ENCODE results near the gene SSC5D. TPM values are rescaled to one million over a fixed set of nuclear protein-coding genes. Genes with fewer than 3 reads are reported as not detected.

Gene SSC5D
- total and polyA plus RNA-seq, 9 of the 15 experiments (the other 6 are each of a cell fraction or from before 2014, with no cell fraction given), result 0.04 to 0.71 (median 0.14) TPM; not detected in 2

DNA sequence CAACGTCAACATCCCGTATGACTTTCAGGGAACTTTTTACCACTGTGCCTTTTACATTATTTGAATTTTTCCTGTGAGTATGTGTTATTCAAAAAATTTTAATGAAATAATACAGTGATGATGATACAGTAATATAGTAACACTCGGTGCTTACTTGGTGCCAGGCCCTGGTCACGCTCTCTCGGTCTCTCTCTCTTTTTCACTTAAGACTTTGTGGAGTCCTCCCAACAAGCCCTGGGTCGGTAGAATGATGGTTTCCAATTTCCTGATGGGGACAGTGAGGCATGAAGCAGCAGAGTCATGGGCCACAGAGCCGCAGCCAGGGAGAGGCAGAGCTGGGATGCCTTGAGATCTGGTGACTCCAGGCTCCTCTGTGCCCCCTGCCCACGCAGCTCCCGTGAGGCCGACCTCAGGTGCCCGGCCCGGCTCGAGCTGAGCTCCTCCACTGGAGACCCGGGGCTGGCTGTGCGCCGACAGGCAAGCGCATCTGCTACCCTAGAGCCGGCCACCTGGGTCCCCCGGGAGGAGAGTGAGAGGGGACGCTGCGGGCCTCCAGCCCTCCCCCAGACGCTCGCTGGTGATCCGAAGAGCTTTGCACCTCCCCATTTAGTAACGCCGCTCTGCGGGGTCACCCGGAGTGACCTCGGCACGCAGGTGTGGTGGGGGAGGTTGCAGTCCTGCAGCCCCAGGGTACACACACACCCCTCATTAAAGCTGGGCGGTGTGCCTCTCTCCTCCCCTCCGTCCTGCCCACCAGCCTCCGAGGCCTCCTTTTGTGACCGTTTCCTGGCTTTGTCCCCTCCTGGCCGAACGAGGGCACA lies 61.5 kb downstream of the SSC5D start (continued):
- TF ChIP-seq, protein P1, sequence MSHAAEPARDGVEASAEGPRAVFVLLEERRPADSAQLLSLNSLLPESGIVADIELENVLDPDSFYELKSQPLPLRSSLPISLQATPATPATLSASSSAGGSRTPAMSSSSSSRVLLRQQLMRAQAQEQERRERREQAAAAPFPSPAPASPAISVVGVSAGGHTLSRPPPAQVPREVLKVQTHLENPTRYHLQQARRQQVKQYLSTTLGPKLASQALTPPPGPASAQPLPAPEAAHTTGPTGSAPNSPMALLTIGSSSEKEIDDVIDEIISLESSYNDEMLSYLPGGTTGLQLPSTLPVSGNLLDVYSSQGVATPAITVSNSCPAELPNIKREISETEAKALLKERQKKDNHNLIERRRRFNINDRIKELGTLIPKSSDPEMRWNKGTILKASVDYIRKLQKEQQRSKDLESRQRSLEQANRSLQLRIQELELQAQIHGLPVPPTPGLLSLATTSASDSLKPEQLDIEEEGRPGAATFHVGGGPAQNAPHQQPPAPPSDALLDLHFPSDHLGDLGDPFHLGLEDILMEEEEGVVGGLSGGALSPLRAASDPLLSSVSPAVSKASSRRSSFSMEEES (CRISPR knock-in tag; IDR thresholded peaks at IDR 0.05), result no peak
- no peak for TF ChIP-seq SLC30A9 (CRISPR knock-in tag; IDR thresholded peaks at IDR 0.05)
- TF ChIP-seq, protein P2, sequence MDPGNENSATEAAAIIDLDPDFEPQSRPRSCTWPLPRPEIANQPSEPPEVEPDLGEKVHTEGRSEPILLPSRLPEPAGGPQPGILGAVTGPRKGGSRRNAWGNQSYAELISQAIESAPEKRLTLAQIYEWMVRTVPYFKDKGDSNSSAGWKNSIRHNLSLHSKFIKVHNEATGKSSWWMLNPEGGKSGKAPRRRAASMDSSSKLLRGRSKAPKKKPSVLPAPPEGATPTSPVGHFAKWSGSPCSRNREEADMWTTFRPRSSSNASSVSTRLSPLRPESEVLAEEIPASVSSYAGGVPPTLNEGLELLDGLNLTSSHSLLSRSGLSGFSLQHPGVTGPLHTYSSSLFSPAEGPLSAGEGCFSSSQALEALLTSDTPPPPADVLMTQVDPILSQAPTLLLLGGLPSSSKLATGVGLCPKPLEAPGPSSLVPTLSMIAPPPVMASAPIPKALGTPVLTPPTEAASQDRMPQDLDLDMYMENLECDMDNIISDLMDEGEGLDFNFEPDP (CRISPR knock-in tag; IDR thresholded peaks at IDR 0.05), result no peak
- TF ChIP-seq ZNF668 (CRISPR knock-in tag; IDR thresholded peaks at IDR 0.05), result no peak
- TF ChIP-seq, protein P3, sequence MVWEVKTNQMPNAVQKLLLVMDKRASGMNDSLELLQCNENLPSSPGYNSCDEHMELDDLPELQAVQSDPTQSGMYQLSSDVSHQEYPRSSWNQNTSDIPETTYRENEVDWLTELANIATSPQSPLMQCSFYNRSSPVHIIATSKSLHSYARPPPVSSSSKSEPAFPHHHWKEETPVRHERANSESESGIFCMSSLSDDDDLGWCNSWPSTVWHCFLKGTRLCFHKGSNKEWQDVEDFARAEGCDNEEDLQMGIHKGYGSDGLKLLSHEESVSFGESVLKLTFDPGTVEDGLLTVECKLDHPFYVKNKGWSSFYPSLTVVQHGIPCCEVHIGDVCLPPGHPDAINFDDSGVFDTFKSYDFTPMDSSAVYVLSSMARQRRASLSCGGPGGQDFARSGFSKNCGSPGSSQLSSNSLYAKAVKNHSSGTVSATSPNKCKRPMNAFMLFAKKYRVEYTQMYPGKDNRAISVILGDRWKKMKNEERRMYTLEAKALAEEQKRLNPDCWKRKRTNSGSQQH (CRISPR knock-in tag; IDR thresholded peaks at IDR 0.05), result no peak
- TF ChIP-seq, protein P4, sequence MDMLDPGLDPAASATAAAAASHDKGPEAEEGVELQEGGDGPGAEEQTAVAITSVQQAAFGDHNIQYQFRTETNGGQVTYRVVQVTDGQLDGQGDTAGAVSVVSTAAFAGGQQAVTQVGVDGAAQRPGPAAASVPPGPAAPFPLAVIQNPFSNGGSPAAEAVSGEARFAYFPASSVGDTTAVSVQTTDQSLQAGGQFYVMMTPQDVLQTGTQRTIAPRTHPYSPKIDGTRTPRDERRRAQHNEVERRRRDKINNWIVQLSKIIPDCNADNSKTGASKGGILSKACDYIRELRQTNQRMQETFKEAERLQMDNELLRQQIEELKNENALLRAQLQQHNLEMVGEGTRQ (CRISPR knock-in tag; IDR thresholded peaks at IDR 0.05), result no peak
- TF ChIP-seq, protein P5, sequence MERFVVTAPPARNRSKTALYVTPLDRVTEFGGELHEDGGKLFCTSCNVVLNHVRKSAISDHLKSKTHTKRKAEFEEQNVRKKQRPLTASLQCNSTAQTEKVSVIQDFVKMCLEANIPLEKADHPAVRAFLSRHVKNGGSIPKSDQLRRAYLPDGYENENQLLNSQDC (CRISPR knock-in tag; IDR thresholded peaks at IDR 0.05), result no peak
- TF ChIP-seq, protein P6, sequence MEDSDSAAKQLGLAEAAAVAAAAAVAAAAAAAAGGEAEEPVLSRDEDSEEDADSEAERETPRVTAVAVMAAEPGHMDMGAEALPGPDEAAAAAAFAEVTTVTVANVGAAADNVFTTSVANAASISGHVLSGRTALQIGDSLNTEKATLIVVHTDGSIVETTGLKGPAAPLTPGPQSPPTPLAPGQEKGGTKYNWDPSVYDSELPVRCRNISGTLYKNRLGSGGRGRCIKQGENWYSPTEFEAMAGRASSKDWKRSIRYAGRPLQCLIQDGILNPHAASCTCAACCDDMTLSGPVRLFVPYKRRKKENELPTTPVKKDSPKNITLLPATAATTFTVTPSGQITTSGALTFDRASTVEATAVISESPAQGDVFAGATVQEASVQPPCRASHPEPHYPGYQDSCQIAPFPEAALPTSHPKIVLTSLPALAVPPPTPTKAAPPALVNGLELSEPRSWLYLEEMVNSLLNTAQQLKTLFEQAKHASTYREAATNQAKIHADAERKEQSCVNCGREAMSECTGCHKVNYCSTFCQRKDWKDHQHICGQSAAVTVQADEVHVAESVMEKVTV (CRISPR knock-in tag; IDR thresholded peaks at IDR 0.05), result no peak
- no peak for TF ChIP-seq PHB2 (IDR thresholded peaks at IDR 0.05; ENCODE audit: low read depth)
- TF ChIP-seq BHLHE40 (IDR thresholded peaks at IDR 0.05; ENCODE audit: low read length), result no peak
- TF ChIP-seq FOXA1 (IDR thresholded peaks at IDR 0.05; ENCODE audit: borderline replicate concordance), result peak; percentile 34; the same call in 1 of the 2 replicates
- TF ChIP-seq ETV5 (CRISPR knock-in tag; IDR thresholded peaks at IDR 0.05; ENCODE audit: low read depth), result no peak
- no peak for TF ChIP-seq SMARCA5 (IDR thresholded peaks at IDR 0.05)
- TF ChIP-seq COPS2 (conservative IDR thresholded peaks at IDR 0.05), result no peak
- TF ChIP-seq POLR2H (tag; IDR thresholded peaks at IDR 0.05; ENCODE audit: low read depth), result no peak
- no peak for TF ChIP-seq RB1 (IDR thresholded peaks at IDR 0.05; ENCODE audit: low read depth)
- TF ChIP-seq, protein P7, sequence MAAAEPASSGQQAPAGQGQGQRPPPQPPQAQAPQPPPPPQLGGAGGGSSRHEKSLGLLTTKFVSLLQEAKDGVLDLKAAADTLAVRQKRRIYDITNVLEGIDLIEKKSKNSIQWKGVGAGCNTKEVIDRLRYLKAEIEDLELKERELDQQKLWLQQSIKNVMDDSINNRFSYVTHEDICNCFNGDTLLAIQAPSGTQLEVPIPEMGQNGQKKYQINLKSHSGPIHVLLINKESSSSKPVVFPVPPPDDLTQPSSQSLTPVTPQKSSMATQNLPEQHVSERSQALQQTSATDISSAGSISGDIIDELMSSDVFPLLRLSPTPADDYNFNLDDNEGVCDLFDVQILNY (CRISPR knock-in tag; IDR thresholded peaks at IDR 0.05), result no peak
- no peak for TF ChIP-seq ZNF444 (CRISPR knock-in tag; IDR thresholded peaks at IDR 0.05)
- no peak for TF ChIP-seq ZNF77 (CRISPR knock-in tag; IDR thresholded peaks at IDR 0.05)
- peak; percentile 53 to 92; a peak in 3 of 4 replicates for TF ChIP-seq FOXA3 (CRISPR knock-in tag; conservative IDR thresholded peaks at IDR 0.05 in 1 of 2, IDR thresholded peaks at IDR 0.05 in 1 of 2)
